RKO (cell line): Measurements from ENCODE around the gene RBM44.
"Not testable (repeated sequence)": the region's sequence is repeated elsewhere in the genome, so short reads cannot be mapped to it uniquely, and the experiment has no call there.

Source experiments
- DNase-seq: peaks from one replicate; pipeline ENCODE4 v3.0.0-alpha.2; 2016; ENCODE audit warnings: low spot score

The RBM44 gene

DNA sequence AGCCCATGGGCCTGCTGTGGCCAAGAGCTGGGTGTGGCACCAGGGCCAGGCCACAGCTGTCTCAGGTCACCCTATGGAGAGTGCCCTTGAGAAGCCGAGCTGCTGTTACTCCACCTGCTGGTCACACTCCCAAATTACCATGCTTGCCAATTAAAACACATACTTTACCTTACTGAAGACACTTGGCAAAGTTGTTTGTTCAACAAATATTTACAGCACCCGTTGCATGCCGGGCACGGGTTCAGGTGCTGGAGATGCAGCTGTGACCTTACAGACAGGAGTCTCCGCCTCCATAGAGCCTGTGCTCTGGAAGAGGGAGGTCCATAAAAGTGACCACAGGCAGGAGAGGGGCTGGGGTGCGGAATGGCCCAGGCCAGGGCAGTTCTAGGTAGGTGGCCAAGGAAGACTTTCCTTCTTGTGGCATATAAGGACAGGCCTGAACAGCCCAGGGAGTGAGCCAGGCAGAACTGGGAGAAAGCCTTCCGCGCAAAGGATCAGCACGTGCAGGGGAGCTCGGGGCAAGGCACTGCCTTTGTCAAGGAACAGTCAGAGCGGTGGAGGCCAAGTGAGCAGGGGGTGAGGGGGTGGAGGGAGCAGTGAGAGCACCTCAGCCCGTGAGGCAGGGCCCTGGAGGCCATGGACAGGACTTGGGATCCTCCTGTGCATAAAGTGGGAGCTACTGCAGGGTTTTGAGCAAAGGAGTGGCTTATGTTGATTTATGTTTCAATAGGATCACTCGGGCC is 23.6 kb upstream of the RBM44 start:
- peak; percentile 61 for DNase-seq

DNA sequence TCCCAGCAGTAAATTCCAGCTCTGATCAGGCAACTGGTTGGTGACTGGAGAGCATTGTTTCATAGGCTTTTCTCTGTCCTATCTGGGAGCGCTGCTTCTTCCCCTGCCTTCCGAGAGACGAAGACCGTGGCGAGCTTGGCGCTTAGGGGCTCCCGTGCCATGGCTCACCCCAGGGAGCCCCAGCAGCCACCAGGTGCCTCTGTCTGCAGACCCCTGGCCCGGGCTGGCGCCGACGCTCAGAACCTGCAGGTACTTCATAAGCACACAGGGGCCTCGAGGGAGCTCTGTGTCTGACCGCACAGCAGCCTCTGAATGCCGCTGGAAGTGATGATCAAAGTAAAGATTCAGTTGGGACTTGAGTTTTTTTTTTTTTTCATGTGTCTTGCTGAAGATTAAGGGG is 19.1 kb upstream of the RBM44 start:
- no peak for DNase-seq

DNA sequence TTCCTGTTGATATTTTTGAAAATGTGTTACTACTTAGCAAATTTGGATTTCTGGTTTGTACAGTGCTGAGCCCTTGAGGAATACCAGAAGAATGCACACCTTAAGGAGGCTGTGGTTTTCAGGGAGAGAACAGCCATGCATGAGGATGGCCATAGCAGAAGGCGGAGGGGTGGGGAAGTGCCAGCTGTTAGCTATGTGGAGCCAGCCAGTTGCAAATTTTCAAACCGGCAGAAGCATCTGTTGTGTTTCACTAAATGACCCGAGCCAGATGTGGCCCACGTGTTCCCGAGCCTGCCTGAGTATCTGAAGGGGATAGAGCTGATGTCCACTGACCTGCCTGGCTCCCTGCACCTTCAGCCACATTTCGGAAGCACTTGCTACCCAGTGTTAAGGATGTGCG is 16.4 kb upstream of the RBM44 start:
- DNase-seq, result no peak

- DNase-seq, result not testable (repeated sequence)
Measured at GRCh38 chr2:237783678-237784077, 14.9 kb upstream of the RBM44 start.

- no peak for DNase-seq
Measured at GRCh38 chr2:237786936-237787335, 11.6 kb upstream of the RBM44 start.

- DNase-seq, result peak; percentile 47
Measured at GRCh38 chr2:237790353-237790752, 8.2 kb upstream of the RBM44 start.

DNA sequence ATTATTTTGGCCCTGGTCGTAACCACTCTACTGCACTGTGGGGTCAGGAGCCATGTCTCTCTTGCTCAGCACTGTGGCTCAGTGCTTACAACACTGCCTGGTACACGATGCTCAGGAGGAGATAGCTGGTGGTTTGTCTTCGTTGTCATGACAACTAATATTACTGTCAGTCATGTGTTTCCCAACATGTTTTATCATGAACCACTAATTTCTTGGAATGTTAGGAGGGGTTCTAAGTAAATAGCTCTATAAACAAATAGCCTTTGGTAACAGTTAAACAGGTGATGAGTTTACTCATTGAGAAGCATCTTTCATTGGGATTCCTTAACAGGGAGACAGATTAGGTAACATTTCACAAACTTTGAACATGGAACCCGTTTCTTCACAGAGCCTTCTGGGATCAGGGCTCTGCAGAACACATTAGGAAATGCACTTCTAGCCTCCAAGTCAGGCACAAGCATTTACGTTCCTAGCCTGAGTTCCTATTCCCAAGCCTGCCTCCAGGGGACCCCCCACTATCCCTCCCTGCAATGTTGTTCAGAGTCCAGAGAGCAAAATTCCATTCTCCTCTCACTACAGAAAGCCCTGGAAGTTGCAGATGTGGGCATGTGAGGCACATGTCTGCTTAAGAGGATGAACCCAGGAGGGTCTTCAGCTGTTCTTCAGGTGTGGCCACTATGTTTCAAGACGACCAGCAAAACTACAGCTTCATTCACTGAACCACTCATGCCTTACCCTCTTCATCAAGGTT is 6.4 kb upstream of the RBM44 start:
- DNase-seq, result no peak

DNA sequence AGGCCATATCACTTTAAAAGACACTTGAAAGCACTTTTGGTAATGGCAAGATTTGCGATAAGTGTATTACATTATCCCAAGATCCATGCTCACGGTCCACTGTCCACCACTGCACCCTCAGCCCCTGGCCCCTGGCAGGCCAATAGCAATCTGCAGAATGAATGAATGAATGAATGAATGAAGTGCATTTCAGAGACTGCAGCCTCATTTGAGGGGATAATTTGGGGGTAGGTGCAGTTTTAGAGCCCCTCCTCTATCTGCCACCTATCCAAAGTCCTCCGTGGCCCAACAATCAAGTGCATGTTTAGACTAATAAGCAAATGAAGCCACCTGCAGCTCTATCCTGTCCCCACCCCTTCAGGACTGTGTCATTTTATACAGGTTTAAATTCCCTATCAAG is 1.3 kb upstream of the RBM44 start:
- DNase-seq, result no peak

GRCh38 chr2:237799060-237799428 is 465 bp downstream of the RBM44 start:
- no peak for DNase-seq

DNA sequence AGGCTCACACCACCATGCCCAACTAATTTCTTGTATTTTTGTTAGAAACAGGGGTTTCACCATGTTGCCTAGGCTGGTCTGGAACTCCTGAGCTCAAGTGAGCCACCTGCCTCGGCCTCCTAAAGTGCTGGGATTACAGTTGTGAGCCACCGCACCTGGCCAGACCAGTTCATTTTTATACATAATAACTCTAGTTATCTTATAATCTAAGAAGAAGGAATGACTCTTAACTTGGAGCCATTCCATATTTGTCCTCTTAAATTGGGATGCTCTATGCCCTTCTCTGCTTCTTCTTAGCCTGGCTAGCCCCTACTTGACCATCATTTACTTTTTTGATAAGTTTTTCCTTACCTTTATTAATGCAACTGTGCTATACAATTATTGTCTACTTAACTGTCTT is 2.9 kb downstream of the RBM44 start:
- DNase-seq, result no peak

- no peak for DNase-seq
Measured at GRCh38 chr2:237806334-237806733, 7.8 kb downstream of the RBM44 start.

DNA sequence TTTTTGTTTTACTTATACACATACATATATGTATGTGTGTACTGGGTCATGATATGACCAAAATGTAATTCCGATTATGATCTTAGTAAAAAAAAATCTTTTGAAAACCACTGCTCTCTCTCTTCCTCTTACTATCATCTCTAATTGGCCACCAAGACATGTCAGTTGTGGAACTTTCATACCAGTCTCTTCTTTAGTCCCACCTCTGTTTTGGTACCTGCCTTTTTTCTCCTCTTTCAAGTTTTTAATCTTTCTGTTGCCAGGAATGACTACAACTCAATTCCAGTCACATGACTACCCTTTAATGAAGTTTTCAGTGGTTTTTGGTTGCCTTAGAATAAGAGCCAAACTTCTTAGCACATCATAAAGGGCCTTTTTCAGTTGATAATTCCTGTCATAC is 17.1 kb downstream of the RBM44 start:
- DNase-seq, result no peak

- DNase-seq, result no peak
Measured at GRCh38 chr2:237816531-237816930, 18.0 kb downstream of the RBM44 start.

DNA sequence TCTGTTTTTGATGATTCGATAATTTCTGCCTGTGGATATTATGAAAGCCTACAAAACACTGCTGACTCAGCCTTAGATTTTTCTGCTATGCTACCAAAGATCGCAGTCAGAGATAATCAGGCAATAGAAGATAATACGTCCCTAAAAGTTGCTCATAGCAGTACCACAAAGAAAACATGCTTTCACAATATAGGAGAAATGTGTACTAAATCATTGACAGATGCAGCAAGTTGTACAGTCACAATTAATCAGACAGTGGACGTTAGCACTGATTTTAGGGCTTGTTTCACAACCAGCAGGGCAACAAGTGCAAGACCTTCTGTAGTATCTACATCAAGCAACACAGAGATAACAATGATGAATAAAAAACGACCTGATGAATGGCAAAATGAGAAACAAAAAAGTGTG is 19.5 kb downstream of the RBM44 start:
- DNase-seq, result peak; percentile 60

GRCh38 chr2:237819231-237819630 is 20.7 kb downstream of the RBM44 start:
- DNase-seq, result no peak

GRCh38 chr2:237820421-237820820 is 21.8 kb downstream of the RBM44 start:
- DNase-seq, result no peak

- no peak for DNase-seq
Measured at GRCh38 chr2:237823544-237823943, 25.0 kb downstream of the RBM44 start.

- no peak for DNase-seq
Measured at GRCh38 chr2:237824085-237824484, 25.5 kb downstream of the RBM44 start.

DNA sequence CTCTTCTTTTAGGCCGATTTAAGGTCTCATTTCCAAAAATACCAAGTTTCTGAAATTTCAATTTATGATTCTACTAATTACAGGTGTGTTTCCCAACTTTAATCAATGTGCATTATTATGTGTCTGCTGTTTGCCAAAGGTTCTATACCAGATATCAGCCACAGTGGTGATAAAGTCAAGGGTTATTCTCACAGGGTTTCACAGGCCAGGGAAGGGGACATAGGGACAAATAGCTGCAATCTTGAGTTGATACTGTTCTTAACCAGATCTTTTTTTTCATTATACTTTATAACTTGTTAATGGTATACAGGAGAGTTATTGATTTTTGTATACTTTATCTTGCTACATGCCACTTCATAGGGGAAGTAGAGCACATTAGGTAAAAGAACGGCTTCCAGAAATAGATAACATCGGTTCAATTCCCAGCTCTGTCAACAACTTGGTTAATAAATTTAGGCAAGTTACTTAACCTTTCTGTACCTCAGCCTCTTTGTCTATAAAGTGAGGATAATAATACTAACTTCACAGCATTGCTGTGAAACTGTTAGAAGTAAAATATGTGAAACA is 28.9 kb downstream of the RBM44 start:
- DNase-seq, result no peak

DNA sequence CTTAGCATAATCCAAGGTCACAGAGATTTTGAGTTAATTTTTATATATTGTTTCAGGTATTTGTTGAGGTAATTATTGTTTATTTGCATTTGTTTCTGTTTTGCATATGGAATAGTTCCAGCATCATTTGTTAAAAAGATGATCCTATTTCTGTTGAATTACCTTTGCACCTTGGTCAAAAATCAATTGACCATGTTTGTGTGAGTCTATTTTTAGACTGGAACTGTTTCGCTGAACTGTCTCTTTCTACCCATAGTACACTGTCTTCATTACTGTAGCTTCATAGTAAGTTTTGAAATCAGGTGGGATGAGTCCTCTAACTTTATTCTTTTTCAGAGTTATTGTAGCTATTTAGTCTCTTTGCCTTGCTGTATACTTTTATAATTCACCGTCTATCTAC is 31.9 kb downstream of the RBM44 start:
- no peak for DNase-seq

- no peak for DNase-seq
Measured at GRCh38 chr2:237833546-237833945, 35.0 kb downstream of the RBM44 start.

DNA sequence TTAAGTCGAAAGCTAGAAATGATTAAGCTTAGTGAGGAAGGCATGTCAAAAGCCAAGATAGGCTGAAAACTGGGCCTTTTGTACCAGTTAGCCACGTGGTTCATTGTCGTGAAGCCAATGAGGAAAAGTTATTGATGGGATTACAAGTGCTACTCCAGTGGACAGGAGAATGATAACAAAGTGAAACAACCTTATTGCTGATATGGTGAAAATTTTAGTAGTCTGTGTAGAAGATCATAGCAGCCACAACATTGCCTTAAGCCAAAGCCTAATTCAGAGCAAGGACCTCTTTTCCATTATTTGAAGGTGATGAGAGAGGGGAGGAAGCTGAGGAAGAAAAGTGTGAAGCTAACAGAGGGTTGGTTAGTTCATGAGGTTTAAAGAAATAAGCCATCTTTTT is 36.8 kb downstream of the RBM44 start:
- DNase-seq, result no peak

GRCh38 chr2:237841051-237841450 is 42.5 kb downstream of the RBM44 start:
- no peak for DNase-seq
